Measurements from ENCODE around the gene PIEZO2.

- TF ChIP-seq CTCF (IDR thresholded peaks at IDR 0.05; ENCODE audit: poor library complexity) (no peak), EZH2 (IDR thresholded peaks at IDR 0.05; ENCODE audit: borderline replicate concordance) (no peak), EZH2phosphoT487 (IDR thresholded peaks at IDR 0.05; ENCODE audit: low read depth, severe bottlenecking, unreplicated experiment) (no peak)
Measured at GRCh38 chr18:10948421-10948820, 200.9 kb downstream of the PIEZO2 start.

All from hepatocyte (in vitro differentiated cells).